ENCODE results near the gene GOLGA6L2. TPM values are rescaled to one million over a fixed set of nuclear protein-coding genes. Genes with fewer than 3 reads are reported as not detected.
"Not testable (repeated sequence)": the region's sequence is repeated elsewhere in the genome, so short reads cannot be mapped to it uniquely, and the experiment has no call there.

Gene GOLGA6L2
- total RNA-seq, 2 experiments from 2014 or later: not detected

DNA sequence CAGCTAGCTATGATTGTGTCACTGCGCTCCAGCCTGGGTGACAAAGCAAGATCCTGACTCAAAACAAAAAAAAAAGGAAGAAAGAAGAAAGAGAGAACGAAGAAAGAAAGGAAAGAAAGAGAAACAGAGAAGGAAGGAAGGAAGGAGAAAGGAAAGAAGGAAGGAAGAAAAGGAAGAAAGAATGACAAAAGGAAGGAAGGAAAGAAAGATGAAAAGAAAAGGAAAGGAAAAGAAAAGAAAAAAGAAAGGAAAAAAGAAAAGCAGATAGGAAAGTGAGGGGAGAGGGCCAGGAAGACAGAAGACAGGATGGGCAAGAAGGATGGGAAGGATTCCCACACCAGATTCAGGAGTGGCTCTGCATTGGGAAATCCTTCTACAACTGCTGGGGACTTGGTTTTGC is 44.9 kb downstream of the GOLGA6L2 start:
- Mint-ChIP-seq H3K9me3 (ENCODE audit: low read depth) (no peaks in the 10 kb centered on the region), H3K36me3 (ENCODE audit: low read depth) (no peaks in the 10 kb centered on the region), H3K4me3 (no peak overlapping the region), H3K27ac (no peak overlapping the region), H3K4me1 (no peaks in the 10 kb centered on the region), H3K27me3 (peaks cover 4% of the 10 kb centered on the region)
- ChIA-PET CTCF (no interaction called here), POLR2A (no interaction called here)
- DNase-seq: no peak
- no peak for ATAC-seq
- intact Hi-C loops (cut with DNase I, micrococcal nuclease): no loop called here

DNA sequence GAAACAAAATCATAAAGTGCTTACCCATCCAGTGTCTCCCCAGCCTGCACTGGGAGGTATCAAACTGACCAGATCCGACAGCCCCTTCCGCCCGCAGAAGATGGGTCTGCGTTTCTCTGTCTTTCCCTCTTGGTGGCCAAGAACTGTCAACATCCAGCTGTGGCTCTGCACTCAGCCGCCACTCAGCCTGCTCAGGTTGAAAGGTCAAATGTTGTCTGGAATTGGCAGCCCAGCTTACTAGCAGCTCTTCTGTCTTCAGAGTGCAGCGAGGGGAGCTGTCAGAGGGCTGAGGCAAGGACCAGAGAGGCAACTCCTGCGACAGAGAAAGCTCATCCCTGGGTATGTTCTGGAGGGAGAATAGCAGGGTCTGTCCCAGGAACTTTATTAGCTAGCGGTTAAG is 45.4 kb downstream of the GOLGA6L2 start:
- H3K4me1 Mint-ChIP-seq: no peaks in the 10 kb centered on the region
- H3K27me3 Mint-ChIP-seq: peaks cover 1% of the 10 kb centered on the region
- no peak overlapping the region for H3K27ac Mint-ChIP-seq
- H3K36me3 Mint-ChIP-seq (ENCODE audit: low read depth): no peaks in the 10 kb centered on the region
- ChIA-PET CTCF (interaction anchor here (0.6 kb wide), 1 partner anchor 1315 kb away, joined by 3 read pairs; no protein-coding TSS in a partner anchor), POLR2A (no interaction called here)
- intact Hi-C loops (cut with DNase I, micrococcal nuclease): no loop called here
- no peaks in the 10 kb centered on the region for H3K9me3 Mint-ChIP-seq (ENCODE audit: low read depth)
- DNase-seq (no peak), ATAC-seq (no peak)
- no peak overlapping the region for H3K4me3 Mint-ChIP-seq

DNA sequence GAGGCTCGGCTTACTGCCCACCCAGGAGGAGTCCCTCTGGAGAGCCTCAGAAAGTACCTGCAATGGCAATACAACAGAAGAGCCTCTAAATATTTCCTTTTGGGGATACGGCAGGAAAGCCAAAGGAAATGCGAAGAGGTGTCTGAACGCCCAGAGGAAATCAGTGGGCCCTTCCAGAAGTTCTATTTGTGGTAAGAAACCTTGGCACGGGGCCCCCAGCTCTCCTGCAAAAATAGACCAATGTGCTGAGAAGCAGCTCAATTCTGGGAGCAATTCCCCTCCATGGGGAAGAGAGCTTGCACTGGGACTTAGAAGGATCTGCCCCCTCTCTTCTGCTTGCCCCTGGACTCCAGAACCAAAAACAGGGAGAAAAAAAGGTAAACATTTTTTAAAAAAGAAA is 47.8 kb downstream of the GOLGA6L2 start:
- CTCF ChIA-PET; H3K9me3 Mint-ChIP-seq (ENCODE audit: low read depth); H3K4me3 Mint-ChIP-seq; intact Hi-C loops (cut with DNase I, micrococcal nuclease); POLR2A ChIA-PET; ATAC-seq; DNase-seq; H3K27me3 Mint-ChIP-seq; H3K36me3 Mint-ChIP-seq (ENCODE audit: low read depth); H3K4me1 Mint-ChIP-seq; H3K27ac Mint-ChIP-seq: not testable (repeated sequence)

DNA sequence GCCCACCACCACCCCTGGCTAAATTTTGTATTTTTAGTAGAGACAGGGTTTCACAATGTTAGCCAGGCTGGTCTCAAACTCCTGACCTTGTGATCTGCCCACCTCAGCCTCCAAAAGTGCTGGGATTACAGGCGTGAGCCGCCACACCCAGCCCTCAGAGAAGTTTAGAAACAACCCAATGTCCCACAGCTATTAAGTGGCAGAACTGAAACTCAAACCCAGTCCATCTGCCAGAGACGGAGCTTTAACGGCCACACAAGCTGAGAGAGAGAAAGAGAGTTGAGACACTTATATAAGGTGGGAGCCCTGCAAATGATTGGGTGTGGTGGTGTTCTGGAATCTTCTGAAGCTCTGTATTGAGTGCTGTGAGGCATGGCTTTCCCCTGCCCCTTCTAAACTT is 48.7 kb downstream of the GOLGA6L2 start:
- H3K27me3 Mint-ChIP-seq; H3K36me3 Mint-ChIP-seq (ENCODE audit: low read depth); H3K4me3 Mint-ChIP-seq; CTCF ChIA-PET; H3K4me1 Mint-ChIP-seq; DNase-seq; ATAC-seq; H3K9me3 Mint-ChIP-seq (ENCODE audit: low read depth); intact Hi-C loops (cut with DNase I, micrococcal nuclease); H3K27ac Mint-ChIP-seq; POLR2A ChIA-PET: not testable (repeated sequence)

DNA sequence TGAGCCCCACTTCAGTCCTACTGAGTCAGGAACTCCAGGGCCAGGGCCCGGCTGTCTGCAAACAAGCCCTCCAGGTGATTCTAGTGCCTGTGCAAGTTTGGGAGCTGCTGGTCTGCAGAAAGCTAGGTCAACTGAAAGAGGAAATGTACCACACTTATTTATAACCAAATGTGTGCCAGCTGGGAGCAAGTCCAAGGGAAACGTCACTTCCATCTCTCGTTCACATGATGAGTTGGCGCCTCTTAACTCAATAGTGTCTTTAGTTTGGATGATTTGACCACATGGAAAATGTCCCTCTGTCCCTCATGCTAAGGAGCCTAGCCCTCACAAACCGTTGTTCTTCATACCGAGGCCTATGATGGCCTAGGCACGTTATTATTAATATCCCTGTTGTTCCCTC is 49.3 kb downstream of the GOLGA6L2 start:
- intact Hi-C loops (cut with DNase I, micrococcal nuclease): no loop called here
- peaks cover 1% of the 10 kb centered on the region for H3K27me3 Mint-ChIP-seq
- no peak for DNase-seq
- no peak for ATAC-seq
- no peaks in the 10 kb centered on the region for H3K4me1 Mint-ChIP-seq
- no peaks in the 10 kb centered on the region for H3K36me3 Mint-ChIP-seq (ENCODE audit: low read depth)
- no peak overlapping the region for H3K4me3 Mint-ChIP-seq
- no peak overlapping the region for H3K27ac Mint-ChIP-seq
- CTCF ChIA-PET: no interaction called here
- no peaks in the 10 kb centered on the region for H3K9me3 Mint-ChIP-seq (ENCODE audit: low read depth)
- POLR2A ChIA-PET: no interaction called here

DNA sequence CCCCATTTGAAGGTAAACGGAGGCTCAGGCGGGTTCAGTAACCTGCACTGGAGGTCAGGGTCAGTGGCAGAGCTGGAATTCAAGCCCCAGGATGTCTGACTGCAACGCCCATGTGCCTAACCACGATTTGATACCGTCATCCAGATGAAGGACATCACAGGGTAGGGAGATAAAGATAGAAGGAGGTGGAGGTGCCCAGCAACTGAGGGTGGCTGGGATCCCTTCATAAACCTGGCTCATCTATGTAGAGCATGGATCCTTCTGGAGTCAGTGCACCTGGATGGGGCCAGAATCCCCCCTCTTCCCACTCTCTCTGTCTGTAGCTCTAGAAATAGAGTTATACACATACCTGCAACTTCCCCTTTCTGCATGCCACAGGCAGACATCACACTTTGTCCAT is 51.2 kb downstream of the GOLGA6L2 start:
- no peak overlapping the region for H3K4me3 Mint-ChIP-seq
- ChIA-PET POLR2A (no interaction called here), CTCF (no interaction called here)
- no peaks in the 10 kb centered on the region for H3K36me3 Mint-ChIP-seq (ENCODE audit: low read depth)
- no peaks in the 10 kb centered on the region for H3K4me1 Mint-ChIP-seq
- DNase-seq (no peak), ATAC-seq (no peak)
- H3K9me3 Mint-ChIP-seq (ENCODE audit: low read depth): no peaks in the 10 kb centered on the region
- intact Hi-C loops (cut with DNase I, micrococcal nuclease): no loop called here
- H3K27ac Mint-ChIP-seq: no peak overlapping the region
- H3K27me3 Mint-ChIP-seq: peaks cover 3% of the 10 kb centered on the region

DNA sequence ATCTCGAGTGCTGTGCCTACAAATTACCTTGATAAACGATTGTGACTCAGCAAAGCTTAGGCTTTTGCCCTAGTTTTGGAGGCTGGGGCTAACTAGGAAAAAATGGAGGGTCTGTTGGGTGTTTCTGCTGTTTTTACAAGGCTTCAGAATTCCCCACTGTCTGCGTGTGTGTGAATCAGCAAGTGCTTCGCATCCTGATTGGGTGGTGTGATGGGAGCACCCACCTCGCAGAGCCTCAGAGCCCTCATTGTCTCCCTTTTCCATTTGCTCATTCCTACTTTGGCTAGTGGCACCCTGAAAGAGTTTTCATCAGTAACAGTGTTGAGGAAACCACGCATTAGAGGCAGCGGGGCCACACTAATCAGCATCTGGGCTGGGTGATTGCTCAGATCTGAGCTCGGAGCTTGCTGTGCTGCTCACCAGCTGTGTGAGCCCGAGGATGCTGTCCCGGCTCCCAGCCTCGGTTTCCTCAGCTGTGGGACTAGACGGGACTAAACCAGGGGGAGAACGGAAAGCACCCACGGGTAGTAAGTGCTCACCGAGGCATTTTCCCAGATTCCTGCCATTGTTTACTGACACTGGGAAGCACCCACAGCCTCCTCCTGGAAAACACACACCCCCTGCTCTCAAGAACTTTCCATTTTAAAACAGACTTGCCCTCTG is 51.9 kb downstream of the GOLGA6L2 start:
- no peaks in the 10 kb centered on the region for H3K9me3 Mint-ChIP-seq (ENCODE audit: low read depth)
- no peaks in the 10 kb centered on the region for H3K4me1 Mint-ChIP-seq
- DNase-seq (no peak), ATAC-seq (no peak)
- H3K27me3 Mint-ChIP-seq: peaks cover 3% of the 10 kb centered on the region
- ChIA-PET CTCF (no interaction called here), POLR2A (no interaction called here)
- no peaks in the 10 kb centered on the region for H3K36me3 Mint-ChIP-seq (ENCODE audit: low read depth)
- intact Hi-C loops (cut with DNase I, micrococcal nuclease): no loop called here
- H3K27ac Mint-ChIP-seq: no peak overlapping the region
- H3K4me3 Mint-ChIP-seq: no peak overlapping the region

Other genes with a start within 250 kb of the GOLGA6L2 start
- not detected for gene GOLGA6L26, start 113.0 kb downstream of the GOLGA6L2 start, total RNA-seq
- gene GOLGA8S, start 92.5 kb downstream of the GOLGA6L2 start, total RNA-seq: under 1 TPM in 1 of 2 experiments, not detected in 1; 0.11 TPM
- 1 to 10 TPM; 1.4 to 2.2 TPM for gene MKRN3, start 118.4 kb upstream of the GOLGA6L2 start, total RNA-seq
- not detected for gene MAGEL2, start 200.6 kb upstream of the GOLGA6L2 start, total RNA-seq
- gene NDN, start 240.1 kb upstream of the GOLGA6L2 start, total RNA-seq: 1 to 10 TPM; 1.2 to 1.9 TPM